Stomach (tissue), 9 donors: ENCODE measurements around the gene AADAC. TPM values are rescaled to one million over a fixed set of nuclear protein-coding genes. Genes with fewer than 3 reads are reported as not detected.

Experiments used
- DNase-seq, 2 donors: peaks; one replicate each; pipeline versions ENCODE4 v3.0.0 to v3.0.0-alpha.2; 2013 to 2019
- H3K27ac ChIP-seq, 5 donors: fragments of 200-600 bp in 4 of 5; sonication (generic) in 4 of 5; one replicate each; pipeline ENCODE4 v1.5.1; 2013 to 2019; ENCODE audit warnings: mild to moderate bottlenecking in 1 of 5, moderate library complexity in 1 of 5
- H3K27me3 ChIP-seq, 3 donors: fragments of 200-600 bp; sonication (generic); one replicate each; pipeline ENCODE4 v1.5.1; 2017 to 2019; ENCODE audit warnings: mixed run types in 1 of 3
- H3K36me3 ChIP-seq, 4 donors: fragments of 200-600 bp; sonication (generic); 1 replicate in 3 of 4; 2 replicates in 1 of 4; pipeline ENCODE4 v1.5.1; 2016 to 2019
- H3K4me1 ChIP-seq, 4 donors: fragments of 200-600 bp; sonication (generic); one replicate each; pipeline ENCODE4 v1.5.1; 2016 to 2019
- H3K4me3 ChIP-seq, 4 donors: fragments of 200-600 bp; sonication (generic) in 3 of 4; one replicate each; pipeline ENCODE4 v1.5.1; 2016 to 2019; ENCODE audit warnings: mild to moderate bottlenecking in 1 of 4
- H3K9me3 ChIP-seq, 4 donors: fragments of 200-600 bp; sonication (generic); one replicate each; pipeline ENCODE4 v1.5.1; 2016 to 2019
- EP300 ChIP-seq: sonication (generic); formaldehyde crosslinking; IDR thresholded peaks from one replicate; pipeline ENCODE4 v1.6.1; 2017; ENCODE audit warnings: antibody characterized with exemption
- POLR2A ChIP-seq, 4 donors: fragments of 450-650 bp; IDR thresholded peaks; one replicate each; pipeline ENCODE4 v1.6.1; 2016; ENCODE audit warnings: antibody characterized with exemption in 4 of 4, control low read depth in 2 of 4, mild to moderate bottlenecking in 1 of 4, moderate library complexity in 1 of 4
- POLR2AphosphoS5 ChIP-seq, 3 donors: sonication (generic); formaldehyde crosslinking; IDR thresholded peaks; one replicate each; pipeline ENCODE4 v1.6.1; 2016; ENCODE audit warnings: antibody characterized with exemption in 3 of 3
- WGBS, 5 donors: extraction: QIAGEN DNeasy Blood & Tissue Kit in 3 of 5; methylation state at CpG; one replicate each; pipeline versions ENCODE4 v1.1.5 to v1.1.7; 2013 to 2018; 5-methylcytosine and 5-hydroxymethylcytosine counted together
- intact Hi-C: fragments of 100-400 bp; cut with DNase I; formaldehyde crosslinking; loops from one replicate; pipeline ENCODE4 v1.15.1; 2023; ENCODE audit warnings: low total_unique reads
- polyA plus RNA-seq, 3 donors: library from polyadenylated mRNA; stranded (reverse); fragments of 200-250 nt; gene quantifications; one replicate each; pipeline ENCODE4 v1.2.3, GENCODE V29; 2013
- total RNA-seq, 5 donors: library from RNA; depleted of rRNA; stranded (reverse); fragments of >200 nt; gene quantifications; one replicate each; pipeline versions ENCODE4 v1.1.0 to v1.2.3, GENCODE V29; 2014 to 2016
- TF ChIP-seq, protein P1 (sequence below), 7 experiments: fragments of 450-650 bp in 4 of 7; fragments of 200-600 bp in 3 of 7; sonication (generic) in 3 of 7; IDR thresholded peaks; one replicate each; pipeline ENCODE4 v1.5.1; 2016 to 2019; ENCODE audit warnings: antibody characterized with exemption in 7 of 7, control low read depth in 2 of 7, mild to moderate bottlenecking in 1 of 7
- donor health status: healthy with polysubstance abuse.
- donor health status: Bipolar disorder and iron deficiency.
- donor health status: healthy.

AADAC gene
- total and polyA plus RNA-seq, 8 donors = 0.35 to 54.7 (median 9.8) TPM; not detected in 3

DNA sequence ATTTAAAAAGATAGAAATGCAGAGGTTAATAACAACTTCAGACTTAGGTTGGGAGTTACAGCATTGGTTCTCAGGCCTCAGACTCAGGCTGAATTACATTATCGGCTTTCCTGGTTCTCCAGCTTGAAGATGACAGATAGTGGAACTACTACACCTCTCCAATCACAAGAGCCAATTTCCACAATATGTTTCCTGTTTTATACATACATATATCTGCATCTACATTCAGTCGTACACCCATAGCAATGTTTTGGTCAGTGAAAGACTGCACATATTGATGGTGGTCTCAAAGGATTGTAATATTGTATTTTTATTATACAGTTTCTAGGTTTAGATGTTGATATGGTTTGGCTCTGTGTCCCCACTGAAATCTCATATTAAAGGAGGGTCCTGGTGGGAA is 44.7 kb upstream of the AADAC start:
- DNase-seq = no peak
- 42 to 62% (median 50%) methylated on average over 2 of the region's 2 CpGs for WGBS, 5 donors
- intact Hi-C loops = no loop called here
- Histone ChIP-seq H3K9me3 (no peaks in the 10 kb centered on the region), H3K27me3 (no peaks in the 10 kb centered on the region), H3K27ac (peak overlapping the region in 4 of 5 donors; percentile 50 to 80 (median 78)), H3K4me1 (peaks cover 17 to 33% (median 23%) of the 10 kb centered on the region in 4 donors), H3K36me3 (no peaks in the 10 kb centered on the region), H3K4me3 (no peak overlapping the region)
- TF ChIP-seq EP300 = no peak
- TF ChIP-seq, protein P1, sequence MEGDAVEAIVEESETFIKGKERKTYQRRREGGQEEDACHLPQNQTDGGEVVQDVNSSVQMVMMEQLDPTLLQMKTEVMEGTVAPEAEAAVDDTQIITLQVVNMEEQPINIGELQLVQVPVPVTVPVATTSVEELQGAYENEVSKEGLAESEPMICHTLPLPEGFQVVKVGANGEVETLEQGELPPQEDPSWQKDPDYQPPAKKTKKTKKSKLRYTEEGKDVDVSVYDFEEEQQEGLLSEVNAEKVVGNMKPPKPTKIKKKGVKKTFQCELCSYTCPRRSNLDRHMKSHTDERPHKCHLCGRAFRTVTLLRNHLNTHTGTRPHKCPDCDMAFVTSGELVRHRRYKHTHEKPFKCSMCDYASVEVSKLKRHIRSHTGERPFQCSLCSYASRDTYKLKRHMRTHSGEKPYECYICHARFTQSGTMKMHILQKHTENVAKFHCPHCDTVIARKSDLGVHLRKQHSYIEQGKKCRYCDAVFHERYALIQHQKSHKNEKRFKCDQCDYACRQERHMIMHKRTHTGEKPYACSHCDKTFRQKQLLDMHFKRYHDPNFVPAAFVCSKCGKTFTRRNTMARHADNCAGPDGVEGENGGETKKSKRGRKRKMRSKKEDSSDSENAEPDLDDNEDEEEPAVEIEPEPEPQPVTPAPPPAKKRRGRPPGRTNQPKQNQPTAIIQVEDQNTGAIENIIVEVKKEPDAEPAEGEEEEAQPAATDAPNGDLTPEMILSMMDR (IDR thresholded peaks at IDR 0.05) = no peak
- TF ChIP-seq POLR2AphosphoS5 (IDR thresholded peaks at IDR 0.05) = no peak
- no peak for TF ChIP-seq POLR2A (IDR thresholded peaks at IDR 0.05)

DNA sequence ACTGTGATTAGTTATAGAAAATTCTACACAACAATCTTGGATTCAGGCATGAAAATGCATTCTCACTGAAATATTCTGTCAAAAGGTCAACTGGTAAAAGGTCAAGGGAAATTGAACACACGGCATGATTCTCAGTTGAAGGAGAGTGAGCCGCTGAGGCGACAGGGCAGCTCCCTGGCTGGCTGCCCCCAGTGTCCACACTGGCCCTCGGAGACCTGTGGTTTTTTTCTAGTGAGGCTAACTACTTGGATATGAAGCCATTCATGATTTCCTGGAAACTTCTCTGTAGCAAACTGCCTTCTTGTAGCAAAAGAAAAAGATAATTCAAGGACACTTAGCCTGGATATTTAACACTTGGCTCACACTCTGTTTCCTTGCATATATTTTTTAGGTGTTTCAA is 43.0 kb upstream of the AADAC start:
- Histone ChIP-seq H3K27me3 (no peaks in the 10 kb centered on the region), H3K4me1 (peaks cover 17 to 33% (median 23%) of the 10 kb centered on the region in 4 donors), H3K36me3 (no peaks in the 10 kb centered on the region), H3K4me3 (no peak overlapping the region), H3K9me3 (no peaks in the 10 kb centered on the region), H3K27ac (peak overlapping the region; percentile 50 to 80 (median 78))
- TF ChIP-seq, protein P1 (IDR thresholded peaks at IDR 0.05) = no peak
- TF ChIP-seq POLR2A (IDR thresholded peaks at IDR 0.05) (no peak), POLR2AphosphoS5 (IDR thresholded peaks at IDR 0.05) (peak in 1 of 3 donors; percentile 37), EP300 (no peak)
- intact Hi-C loops = no loop called here
- peak; percentile 73 for DNase-seq
- 13 to 38% (median 19%) methylated on average over 4 of the region's 4 CpGs for WGBS, 5 donors

DNA sequence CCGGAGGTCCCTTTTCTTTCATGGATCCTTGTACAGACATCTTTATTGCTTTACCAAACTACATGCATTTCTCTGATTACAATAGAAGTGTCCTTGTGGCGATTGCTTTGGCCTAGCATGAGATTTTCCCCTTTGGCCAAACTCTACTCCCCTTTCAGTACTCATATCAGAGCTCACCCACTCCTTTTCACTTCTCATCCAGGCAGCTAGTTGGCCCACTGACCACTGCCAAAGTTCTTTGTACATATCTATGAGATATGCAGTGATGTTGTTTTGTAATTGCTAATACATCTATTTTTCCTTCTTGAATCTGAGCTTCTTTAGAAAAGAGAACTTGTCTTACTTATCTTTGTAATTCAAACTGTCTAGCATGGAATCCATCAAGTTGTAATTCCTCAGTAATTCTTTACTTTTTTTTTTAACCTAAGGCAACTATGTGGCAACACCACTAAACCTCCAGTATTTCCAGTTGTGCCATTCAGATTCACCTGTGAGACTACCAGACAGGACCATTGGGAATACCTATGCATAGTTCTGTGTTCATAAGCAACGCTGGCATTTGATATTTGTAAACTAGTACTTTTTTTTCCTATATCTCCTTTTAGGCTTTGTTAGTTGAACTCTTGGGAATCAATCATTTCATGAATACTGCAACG is 41.0 kb upstream of the AADAC start:
- no peak for DNase-seq
- intact Hi-C loops = no loop called here
- WGBS, 5 donors = 80 to 93% (median 87%) methylated on average over 4 of the region's 4 CpGs
- Histone ChIP-seq H3K36me3 (no peaks in the 10 kb centered on the region), H3K9me3 (no peaks in the 10 kb centered on the region), H3K27me3 (no peaks in the 10 kb centered on the region), H3K4me1 (peaks cover 17 to 33% (median 23%) of the 10 kb centered on the region in 4 donors), H3K27ac (peak overlapping the region in 1 of 5 donors; percentile 78), H3K4me3 (no peak overlapping the region)
- no peak for TF ChIP-seq EP300
- TF ChIP-seq, protein P1 (IDR thresholded peaks at IDR 0.05) = no peak
- no peak for TF ChIP-seq POLR2AphosphoS5 (IDR thresholded peaks at IDR 0.05)
- TF ChIP-seq POLR2A (IDR thresholded peaks at IDR 0.05) = no peak

- intact Hi-C loops = no loop called here
- TF ChIP-seq, protein P1 (IDR thresholded peaks at IDR 0.05) = no peak
- TF ChIP-seq EP300 (no peak), POLR2A (IDR thresholded peaks at IDR 0.05) (no peak), POLR2AphosphoS5 (IDR thresholded peaks at IDR 0.05) (no peak)
- DNase-seq = no peak
- Histone ChIP-seq H3K9me3 (no peaks in the 10 kb centered on the region), H3K27me3 (no peaks in the 10 kb centered on the region), H3K4me1 (peaks cover 17 to 27% (median 20%) of the 10 kb centered on the region in 4 donors), H3K4me3 (no peak overlapping the region), H3K27ac (no peak overlapping the region), H3K36me3 (no peaks in the 10 kb centered on the region)
- 87 to 96% (median 92%) methylated on average over 1 of the region's 1 CpG for WGBS, 5 donors
These were observed 39.7 kb upstream of the AADAC start for GRCh38 chr3:151774235-151774634.
